ENCODE measurements around the gene SKI. TPM values are rescaled to one million over a fixed set of nuclear protein-coding genes. Genes with fewer than 3 reads are reported as not detected.

Gene SKI
- total RNA-seq, 1 donor from 2014 or later: 21.6 TPM

DNA sequence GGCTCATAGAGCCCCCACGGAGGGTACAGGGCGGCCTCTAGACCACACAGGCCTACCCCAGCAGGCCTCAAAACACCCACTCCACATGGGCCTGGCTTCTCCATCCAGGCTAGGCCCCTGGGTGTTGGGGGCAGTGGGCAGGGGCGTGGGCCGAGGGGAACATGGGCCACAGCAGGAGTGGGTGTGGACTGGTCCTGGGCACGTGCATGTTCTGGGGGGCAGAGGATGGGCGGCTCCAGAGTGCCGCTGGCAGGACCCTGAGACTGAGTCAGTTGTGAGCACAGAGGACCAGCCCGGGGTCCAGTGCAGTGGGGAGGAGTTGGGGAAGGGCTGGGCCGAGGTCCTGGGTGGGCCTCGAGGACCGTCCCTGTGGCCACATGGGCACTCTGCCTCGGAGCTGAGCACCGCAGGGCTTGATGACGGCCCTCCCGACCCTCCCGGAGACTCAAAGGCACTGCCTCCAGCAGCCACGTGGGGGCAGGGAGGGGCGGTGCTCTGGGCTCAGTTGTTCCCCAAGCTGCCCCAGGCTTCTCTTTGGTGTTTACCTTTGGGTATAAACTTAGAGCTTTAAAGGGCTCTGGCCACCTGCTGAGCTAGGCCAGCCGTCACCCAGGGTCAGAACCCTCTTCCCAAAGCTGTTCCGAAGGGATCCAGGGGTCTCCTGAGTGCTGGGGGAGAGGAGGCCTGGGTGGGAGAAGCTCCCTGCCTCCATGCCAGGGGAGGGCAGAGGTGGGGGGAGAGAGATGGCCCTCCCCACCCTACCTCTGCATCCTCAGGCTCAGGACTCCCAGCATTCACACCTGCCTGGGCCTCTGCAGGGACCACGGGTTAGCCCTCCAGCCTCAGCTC lies 83.3 kb downstream of the SKI start:
- ATAC-seq: peak; percentile 7

DNA sequence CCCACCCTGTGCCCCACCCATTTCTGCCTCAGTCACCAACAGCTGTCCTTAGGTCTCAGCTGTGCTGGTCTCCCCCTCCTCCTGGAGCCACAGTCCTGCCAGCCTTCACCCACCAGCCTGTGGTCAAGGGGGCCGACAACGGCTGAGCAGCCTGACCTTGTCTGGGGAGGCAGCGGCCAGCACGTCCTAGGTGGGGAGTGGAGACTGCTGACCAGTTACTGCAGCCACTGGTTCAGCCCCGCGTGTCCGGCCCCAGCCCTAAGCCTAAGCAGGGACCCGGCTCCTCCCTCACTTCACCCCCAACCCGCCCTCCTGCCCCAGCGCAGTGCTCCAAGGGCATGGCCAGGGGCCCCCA lies 84.0 kb downstream of the SKI start:
- no peak for ATAC-seq

DNA sequence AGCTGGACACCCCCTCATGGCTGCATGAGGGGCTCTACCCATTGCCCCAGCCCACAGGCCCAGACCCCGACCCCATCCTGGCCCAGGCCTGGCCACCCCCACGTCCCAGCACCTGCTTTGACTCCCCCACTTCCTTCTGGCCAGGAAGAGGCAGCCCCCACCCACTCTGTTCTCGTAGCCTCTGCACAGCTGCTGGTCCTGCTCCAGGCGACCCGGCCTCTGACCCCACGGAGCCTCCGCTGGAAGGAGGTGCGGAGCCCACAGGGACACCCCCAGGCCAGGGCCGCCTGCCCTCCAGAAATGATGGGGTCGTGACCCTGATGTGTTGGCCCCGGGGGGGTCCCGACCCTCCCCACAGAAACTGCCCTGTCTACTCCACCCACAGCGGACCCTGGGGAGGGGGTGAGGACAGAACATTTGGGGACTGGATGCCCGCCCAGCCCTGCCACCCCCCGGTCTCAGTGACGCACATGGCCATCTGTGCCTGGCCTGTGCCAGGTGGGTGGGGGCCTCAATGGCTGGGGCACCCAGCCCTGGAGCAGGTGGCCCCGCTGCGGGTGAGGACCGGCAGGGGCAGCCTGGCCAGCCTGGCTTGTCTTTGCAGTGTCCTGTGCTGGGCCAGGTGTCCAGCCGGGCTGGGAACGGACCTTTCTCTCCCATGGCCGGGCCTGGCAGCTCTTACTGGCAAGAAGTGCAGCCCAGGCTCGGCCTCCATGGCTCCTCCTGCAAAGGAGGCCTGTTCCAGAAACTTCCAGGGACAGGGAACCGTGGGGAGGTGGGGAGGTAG lies 84.6 kb downstream of the SKI start:
- no peak for ATAC-seq

DNA sequence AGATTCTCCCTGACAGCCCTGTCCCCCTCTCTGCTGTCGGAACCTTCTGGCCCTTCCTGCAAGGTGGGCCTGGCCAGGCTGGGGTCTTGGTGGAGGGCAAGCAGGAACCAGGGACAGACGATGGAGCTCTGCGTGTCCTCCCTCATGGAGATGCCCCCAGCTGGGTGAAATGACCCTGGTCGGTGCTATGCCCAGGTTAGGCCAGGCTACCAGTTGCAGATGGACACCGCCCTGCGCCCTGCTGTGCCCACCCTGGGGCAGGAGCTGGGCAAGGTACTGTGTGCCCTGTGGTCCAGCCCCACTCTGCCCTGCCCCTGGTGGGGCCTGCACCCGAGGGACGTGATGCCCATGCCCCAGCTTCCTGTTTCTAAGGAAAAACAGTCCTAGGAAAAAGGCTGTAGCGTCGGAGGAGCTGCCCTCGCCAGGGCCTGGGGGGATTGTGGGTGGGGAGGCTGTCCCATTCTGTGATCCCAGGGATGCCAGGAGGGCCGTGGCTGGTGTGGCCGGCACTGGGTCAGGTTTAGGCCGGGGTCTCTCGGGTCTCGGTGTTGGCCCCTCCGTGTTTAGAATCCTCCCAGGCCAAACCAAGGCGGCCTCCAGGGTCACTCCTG lies 85.6 kb downstream of the SKI start:
- peak; percentile 4 for ATAC-seq

DNA sequence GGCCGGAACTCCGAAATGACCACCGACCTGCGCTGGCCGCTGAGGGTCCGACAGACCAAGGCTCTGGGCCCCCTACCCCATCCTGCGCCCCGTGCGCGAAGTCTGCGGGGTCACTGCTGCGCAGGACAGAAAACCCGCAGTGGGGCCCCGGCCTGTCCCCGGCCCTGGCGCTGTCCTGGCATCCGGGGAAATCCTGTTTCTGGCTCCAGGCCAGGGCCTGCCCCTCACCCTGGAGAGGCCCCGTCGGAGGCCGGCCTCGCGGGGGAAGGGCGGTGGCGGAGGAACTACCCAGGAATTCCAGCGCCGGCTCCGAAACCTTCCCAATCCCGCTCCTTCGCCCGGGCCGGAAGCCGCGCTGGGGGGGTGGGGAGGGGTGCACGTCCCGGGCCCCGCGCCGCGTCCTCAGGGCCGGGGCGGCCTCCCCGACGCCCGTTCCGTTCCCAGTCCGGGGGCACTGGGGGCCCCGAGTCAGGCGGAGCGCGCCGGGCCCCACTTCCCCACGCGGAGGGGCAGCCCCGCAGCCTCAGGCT lies 86.2 kb downstream of the SKI start:
- ATAC-seq: peak; percentile 3

DNA sequence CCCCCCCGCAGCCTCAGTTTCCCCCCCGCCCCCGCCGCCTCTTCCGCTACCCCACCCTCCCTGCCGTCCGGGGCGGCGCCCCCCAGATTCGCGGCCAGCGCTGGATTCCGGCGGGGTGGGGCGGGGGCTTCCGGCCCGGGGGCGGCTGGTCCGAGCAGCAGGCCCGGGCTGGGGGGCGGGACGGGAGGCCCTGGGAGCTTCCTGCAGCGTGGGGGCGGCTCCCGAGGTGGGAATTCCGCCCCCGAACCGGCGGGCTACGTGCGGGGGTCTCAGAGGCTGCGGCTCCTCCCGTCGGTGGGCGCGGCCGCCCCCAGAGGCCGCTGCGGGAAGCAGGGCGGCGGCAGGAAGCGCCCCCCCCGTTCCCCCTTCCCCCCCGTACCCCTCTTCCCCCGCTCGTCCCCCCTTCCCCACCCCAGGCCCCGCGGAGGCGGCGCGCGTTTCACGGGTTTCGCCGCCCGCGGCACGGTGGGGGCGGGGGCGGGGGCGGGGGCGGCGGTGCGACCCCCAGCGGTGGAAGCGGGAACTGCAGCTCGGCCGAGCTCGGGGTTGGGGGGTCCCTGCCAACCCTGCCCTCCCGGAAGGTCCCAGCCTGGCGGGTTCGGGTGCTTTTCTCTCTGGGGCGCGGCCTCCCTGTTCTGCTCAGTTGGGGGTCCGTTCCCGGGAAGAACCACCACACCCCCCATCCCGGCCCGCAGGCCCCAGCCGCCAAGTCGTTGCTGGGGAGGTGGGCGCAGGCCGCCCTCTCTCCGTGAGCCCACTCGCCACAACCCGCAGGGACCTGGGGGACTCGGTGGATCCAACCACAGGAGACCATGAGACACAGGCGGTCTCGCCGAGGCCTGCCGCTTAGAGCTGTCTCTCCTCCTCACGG lies 86.9 kb downstream of the SKI start:
- ATAC-seq: peak; percentile 9

DNA sequence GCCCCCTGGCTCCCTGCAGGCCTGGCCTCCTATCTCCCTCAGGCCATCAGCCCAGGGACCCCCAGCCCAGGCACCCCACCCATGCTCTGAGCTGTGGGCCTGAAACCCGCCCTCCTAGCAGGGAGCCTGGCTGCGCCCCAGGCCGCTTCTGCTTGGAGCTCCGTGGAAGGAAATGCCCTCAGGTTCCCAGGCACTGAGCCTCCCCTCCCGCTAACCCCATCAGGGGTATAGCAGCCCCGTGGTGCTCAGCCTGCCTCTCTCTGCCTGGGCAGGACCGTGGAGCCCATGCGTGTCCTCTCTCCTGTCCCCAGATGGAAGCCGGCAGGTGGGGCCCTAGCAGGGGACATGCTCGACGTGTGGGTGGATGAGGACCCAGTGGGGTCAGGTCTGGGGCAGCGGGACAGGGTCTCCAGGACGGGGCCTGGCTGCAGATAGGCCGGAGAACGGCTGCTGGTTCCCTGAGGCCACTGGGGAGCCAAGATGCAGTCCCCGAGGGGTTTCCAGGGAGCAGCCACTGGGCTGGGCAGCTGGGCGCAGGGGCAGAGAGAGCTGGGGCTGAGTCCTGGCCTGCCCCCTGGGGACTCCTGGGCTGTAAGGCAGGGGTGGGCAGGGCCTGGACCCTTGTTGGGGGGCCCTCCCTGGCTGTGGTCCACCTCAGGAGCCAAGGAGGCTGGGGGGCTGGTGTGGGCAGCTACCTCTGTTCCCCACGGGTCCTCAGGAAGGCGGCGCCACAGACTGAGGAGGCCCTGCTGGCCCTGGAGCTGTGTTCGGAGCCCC lies 87.7 kb downstream of the SKI start:
- no peak for ATAC-seq

DNA sequence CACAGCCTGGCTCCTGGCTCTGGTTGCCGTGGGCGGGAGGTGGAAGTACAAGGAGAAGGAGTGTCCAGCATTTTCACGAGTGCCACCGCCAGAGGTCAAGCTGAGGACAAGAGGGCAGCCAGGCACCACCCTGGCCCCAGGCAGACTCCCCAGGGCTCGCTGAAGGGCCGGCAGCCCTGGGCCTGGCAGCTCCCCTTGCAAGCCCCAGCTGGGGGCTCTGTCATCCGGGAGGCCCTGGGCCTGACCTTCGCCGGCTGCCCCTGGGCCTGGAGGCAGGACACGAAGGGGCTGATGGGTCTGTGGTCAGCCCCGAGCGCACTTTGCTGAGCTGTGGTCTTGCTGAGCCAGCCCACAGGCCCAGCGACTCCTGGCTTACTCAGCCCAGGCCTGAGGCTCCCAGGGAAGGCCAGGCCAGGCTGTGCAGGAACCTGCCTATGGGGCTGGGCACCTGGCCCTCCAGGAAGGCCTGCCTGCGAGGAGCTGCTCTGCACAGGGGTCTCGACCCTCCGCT lies 88.4 kb downstream of the SKI start:
- no peak for ATAC-seq

DNA sequence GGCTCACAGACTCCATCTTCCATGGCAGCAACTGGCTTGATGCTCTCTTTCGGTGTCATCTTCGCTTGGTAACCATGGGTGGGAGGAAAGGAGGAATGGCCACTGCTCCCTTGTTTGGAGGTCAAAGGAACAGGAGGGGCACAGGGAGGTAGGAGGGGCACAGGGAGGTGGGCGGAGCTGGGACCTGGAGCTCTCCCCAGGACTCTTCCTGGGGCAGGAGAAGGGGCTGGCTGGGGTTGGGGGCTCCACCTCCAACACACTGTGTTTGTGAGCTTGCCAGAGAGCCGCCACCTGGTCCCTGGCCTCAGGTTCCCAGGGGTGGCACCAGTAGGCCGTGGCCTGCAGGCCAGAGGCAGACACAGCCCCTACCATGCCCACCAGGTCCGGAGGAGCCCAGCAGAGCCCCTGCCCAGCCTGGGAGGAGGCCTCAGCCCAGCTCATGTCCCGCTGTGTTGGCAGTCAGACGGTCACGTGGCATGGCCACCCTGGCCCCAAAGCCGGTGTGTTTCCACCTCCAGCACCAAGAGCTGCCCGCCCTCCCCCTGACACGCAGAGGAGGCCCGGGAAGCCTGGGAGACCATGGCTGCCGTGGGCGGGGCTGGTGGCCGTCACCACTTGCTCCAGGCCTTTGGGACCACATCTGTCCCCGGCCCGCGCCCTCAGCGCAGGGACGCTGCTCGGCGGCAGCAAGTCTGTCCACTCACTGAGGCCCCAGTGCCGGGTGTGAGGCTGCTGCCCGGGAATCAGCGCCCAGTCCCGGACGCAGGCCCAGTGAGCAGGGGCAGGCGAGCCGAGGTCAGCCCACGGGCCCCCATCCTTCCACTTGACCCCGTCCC lies 89.3 kb downstream of the SKI start:
- ATAC-seq: no peak

DNA sequence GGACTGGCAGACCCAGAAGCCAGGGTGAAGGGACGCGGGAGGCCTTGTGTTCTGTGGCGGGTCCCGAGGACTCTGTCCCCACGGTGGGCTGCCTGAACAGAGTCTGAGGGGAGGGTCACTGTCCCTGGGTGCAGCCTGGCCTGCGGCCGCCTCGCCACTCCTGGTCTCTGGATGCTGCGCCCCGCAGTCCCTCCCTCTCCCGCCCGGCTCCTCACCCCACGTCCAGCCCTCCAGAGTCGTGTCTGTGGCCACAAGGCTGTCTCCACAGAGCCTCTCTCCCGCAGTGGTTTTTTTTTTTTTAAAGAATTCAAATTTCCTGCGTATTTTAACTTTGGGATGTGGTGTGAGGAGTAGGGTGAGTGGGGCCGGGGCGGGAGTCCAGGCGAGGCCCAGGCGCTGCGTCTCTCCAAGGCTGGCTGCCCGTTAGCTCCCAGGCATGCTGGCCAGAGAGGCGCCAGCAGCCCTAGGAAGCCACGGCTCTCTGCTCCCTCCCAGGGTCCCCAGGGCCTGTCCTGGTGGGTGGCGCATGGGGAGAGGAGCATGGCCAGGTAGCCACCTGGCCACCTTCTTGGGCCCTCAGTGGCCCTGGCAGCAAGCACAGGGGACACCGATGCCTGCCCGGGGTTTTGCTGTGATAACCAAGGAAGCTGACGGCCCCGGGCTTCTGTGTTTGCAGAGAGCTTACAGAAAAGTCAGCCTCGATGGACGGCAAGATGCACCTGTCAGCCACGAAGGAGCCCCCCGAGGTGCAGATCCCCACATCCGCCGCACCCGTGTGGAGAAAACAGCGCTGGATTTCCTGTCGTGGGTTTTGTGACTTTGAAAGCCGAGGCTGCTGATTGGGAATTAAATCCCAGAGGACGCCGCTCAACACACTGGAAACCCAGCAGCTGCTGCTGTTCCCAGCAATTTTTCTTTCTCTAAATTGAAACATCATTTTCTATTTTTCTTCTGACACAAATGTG lies 90.5 kb downstream of the SKI start:
- ATAC-seq: no peak

DNA sequence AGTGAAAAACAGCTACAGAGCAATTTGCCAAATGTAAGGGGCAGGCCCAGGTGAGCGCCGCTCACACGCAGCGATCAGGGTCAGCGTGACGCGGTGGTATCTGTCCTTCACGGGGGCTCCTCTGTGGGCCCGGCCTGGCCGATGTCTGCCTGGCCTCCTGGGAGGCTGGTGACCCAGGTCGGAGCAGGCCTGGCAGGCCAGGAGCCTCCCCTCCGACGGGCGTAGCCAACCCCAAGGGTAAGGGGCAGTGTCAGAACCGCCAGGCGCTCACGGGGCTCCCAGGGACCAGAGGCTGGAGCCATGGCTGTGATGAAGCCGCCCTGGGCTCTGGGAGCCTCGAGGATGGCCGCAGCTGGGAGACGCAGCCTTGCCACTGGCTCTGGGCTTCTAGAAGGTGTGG lies 91.2 kb downstream of the SKI start:
- no peak for ATAC-seq

DNA sequence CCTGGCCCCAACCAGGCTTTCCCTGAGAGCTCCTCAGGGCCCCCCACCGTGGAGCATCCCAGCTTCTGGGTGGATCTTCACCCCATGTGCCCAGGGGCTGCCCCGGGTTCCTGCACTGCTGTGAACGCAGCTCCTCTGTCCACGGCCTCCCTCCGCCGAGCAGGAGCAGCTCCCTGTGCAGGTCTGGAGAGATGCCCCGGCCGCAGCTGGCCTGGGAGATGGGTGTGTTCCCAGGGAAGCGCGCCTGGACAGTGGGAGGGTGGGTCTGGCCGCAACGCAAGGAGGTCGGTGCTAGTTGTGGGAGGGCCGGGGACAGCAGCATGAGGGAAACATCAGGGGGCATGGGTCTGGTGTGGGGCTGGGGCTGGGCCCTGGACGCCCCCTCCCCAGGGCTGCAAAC lies 91.9 kb downstream of the SKI start:
- ATAC-seq: no peak

DNA sequence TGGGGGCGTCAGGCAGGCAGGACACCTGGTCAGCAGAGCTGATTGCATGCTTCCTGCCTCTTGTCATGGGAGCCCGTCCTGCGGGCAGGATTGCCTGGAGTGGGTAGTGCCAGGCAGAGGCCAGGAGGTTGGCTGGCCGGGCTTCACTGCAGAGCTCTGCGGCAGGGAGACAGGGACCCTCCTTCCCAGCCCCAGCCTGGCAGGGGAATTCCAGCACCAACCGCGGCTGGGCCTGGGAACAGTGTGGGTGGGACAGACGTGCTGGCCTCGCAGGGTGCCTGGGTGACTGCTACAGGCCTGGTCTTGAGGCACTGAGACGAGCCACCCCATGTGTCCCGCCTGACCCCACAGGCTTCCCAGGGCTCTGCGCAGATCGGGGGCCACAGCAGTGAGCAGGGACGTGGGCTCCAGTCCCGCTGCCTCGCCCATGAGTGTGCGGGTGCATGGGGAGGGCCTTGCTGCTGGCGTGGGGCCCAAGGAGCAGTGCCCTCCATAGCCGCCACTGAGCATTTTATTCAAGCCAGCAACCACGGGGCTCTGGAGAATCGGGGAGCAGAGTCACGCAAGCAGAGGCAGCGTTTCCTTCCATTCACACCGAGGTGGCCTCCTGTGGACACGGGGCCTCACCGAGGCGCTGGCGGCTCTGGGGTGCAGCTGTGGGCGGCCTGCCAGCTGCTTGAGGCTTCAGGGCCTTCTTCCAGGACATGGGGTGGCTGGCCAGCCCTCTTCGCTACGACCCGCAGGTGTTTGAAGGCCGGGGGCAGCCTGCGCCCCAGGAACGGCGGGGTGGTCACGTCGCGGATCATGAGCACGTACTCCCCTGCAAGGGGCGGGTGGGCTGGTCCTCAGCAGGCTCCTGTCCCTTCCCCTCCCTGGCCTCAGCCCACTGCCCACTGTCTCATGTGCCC lies 92.9 kb downstream of the SKI start:
- no peak for ATAC-seq

DNA sequence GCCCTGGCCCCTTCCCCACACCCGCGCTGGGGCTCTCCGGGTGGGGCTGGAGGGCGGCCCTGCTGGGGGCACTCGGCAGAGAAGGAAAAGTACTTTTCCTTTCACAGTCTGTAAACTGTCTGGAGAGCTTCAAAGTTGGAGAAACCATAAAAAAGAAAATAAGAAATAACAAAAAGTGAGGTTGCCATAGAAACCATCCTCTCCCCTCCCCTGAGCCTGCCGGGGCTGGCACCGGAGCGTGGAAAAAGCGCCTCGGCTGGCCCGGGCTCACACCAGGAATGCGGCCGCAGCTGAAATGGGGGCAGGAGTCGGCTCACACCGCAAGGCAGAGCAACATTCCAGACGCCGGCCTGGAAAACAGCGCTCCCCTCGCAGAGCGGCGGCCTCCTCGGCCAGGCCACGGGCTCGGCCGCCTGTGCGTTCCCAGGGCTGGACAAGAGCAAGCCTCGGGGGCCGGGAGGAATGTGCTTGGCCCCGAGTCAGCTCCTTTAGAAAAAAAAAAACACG lies 94.0 kb downstream of the SKI start:
- ATAC-seq: peak; percentile 18

DNA sequence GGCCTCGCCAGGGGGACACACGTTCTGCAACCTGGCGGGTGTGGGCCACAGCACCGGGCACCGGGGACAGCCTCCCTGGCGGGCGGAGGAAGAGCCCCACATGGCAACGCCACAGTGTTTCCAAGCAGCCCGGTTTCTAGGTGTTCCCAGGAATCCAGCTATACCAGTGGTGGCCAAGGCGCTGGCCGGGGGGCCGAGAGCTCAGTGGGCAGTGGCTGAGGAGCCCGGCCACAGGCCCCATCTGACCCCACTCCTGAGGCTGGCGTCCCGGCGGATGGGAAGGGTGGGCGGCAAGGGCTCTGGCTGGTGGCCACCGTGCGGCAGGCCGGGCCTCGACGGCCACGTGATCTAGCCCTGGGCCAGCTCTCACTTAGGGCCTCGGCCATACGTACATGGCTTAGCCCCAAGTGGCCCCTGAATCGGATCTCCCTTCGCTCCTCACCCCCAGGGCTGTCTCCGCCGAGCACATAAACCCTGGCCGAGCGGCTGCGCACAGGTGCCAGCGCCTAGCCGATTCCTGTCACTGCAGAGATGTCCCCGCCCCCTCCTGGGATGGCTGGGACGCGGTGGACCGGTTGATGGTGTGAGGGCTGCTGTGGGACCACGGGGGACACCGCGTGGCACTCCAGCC lies 94.6 kb downstream of the SKI start:
- ATAC-seq: peak; percentile 4

DNA sequence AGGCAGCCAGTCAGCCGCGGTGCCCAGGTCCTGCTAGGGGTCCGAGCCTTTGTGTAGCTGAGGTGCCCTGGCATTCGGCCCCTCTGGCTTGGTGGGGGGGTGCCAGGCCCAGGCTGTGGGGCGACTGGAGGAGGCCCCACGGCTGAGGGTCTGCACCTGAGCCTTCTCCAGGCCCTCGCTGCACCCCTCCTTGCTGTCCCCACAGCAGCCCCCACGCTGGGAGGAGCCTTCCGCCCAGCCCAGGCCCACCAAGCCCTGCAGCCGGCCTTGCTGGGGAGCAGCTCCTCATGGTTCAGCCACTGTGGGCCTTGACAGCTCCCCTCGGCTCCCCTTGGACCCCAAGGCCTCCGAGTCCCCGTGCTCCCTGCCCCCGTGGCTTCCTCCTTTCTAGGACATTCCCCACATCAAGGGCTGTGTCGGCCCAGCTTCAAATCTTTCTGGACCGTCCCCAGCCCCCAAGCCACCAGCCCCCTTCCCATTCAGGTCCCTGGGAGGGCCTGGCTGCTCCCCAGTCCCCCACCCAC lies 95.4 kb downstream of the SKI start:
- ATAC-seq: no peak
